GM19463 (cell line): ENCODE data around the gene THOC5.
"Not testable (repeated sequence)": the region's sequence is repeated elsewhere in the genome, so short reads cannot be mapped to it uniquely, and the experiment has no call there.

Experiments
- ATAC-seq: cut with Tn5 transposase; IDR thresholded peaks from one replicate; pipeline ENCODE4 v1.9.1; 2021; ENCODE audit warnings: mild to moderate bottlenecking, moderate library complexity; ENCODE audit not compliant: unreplicated experiment

Gene THOC5

DNA sequence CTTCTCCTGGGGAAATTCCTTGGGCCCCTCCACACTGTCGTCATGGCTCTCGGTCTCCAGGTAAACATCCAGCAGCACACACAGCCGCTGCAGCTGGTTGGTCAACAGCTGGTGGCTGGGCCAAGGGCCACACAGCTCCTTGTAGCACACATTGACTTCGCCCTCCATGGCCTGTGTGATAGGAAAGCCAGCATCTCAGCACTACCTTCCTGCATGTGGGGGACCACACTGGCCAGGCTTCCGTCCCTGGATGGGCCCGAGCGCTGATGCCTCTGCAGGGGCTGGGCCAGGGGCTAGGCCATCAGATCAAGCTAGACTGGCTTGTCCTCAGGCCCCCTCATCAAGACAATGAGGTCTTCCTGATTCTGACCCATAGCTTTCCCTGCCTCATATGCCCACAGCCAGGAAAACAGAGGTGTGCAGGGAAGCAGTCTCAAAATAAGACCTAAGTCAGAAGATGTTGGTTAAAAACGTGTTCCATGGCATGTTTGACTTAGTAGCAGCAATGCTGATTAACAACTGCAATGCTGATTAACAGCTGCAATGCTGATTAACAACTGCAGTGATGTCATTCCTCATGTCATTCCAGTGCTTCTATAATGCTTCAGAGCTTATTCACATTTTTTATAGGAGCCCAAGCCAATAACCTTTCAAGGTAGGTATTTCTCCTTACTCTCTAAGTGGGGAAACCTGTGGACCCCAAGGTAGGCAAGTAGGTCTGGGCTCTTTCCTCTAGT, 42.3 kb downstream of the THOC5 start:
- ATAC-seq, result no peak

DNA sequence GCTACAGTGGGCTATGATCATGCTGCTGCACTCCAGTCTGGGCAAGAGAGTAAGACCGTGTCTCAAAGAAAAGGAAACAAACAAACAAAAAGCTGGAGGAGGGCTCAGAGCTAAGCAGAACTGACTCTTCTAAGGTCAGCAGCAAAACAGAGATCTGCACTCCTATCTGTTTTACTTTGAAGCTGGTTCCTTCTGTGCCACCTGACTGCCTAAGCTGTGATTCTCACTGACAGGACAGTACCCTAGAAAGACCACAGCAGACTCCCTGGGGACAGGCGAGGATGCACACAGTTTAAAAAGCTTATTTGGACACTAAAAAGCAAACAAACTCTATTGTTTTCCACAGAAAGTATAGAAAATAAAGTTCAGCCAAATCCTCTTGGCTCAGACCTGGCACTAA, 43.0 kb downstream of the THOC5 start:
- ATAC-seq, result no peak

DNA sequence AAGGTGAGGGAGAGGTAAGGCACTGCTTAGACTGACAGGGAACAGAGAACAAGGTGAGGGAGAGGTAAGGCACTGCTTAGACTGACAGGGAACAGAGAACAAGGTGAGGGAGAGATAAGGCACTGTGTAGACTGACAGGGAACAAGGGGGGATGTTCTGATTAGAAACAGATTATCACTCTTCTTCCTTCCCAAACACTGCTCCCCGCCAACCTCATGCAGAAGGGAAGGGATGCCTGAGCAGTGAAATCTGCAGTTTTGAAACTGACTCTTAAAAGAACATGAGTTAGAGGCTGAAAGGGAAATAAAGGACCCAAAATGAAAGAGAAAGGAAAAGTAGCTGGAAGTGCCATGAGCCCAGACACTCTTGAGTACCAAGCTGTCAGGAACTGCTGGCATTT, 43.7 kb downstream of the THOC5 start:
- ATAC-seq, result no peak

DNA sequence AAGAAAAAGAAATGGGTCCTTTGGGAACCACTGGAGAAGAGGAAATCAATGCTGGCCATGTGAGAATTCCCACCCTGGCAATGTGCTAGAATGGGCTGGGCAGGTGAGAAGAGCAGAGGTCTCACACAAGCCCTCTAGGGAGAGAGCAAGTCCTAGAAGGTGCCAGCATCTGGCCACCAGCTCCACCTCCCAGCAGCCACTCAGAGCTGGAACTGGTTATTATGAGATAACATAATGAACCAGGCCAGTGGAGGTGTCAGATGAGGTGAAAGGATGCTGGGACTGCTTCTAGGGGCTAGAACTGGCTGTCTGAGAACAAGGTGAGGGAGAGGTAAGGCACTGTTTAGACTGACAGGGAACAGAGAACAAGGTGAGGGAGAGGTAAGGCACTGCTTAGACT, 44.3 kb downstream of the THOC5 start:
- no peak for ATAC-seq

DNA sequence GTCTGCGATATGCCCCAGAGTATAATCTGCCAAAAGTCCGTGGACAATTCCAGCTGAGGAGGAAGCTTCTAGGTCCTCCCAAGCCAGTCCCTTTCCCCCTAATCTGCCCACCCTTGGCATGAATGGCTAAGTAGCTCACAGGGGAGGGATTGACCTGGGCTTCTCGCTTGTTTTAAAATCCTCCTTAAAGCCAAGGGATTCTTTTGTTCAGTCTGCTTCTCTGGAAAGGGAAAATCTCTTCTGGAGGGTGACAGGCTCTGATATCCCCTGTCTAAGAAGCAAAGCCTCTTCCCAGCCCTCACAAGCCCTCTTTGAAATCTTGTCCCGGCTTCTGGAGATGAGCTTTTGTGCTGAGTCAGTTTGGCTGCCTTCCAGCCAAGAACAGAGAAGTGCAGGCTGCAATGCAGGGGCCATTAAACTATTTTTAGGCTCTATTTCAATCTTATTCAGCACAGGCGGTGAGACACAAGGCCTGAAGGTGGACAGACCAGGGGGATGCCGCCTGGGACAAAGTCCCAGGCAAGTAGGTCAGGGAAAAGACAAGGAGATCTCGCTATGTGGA, 49.7 kb downstream of the THOC5 start:
- ATAC-seq, result no peak

DNA sequence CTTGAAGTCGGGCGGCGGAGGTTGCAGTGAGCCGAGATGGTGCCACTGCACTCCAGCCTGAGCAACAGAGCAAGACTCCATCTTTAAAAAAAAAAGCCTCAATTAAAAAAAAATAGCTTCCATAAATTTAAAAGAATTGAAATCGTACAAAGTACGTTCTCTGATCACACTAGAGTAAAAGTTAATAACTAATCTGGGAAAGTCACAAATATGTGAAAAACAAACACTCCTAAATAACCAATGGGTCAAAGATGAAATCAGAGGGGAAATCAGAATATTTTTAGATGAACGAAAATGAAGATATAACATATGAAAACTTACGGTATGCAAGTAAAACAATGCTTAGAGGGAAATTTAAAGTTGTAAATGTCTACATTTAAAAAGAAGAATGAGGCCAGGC, 53.7 kb downstream of the THOC5 start:
- no peak for ATAC-seq

DNA sequence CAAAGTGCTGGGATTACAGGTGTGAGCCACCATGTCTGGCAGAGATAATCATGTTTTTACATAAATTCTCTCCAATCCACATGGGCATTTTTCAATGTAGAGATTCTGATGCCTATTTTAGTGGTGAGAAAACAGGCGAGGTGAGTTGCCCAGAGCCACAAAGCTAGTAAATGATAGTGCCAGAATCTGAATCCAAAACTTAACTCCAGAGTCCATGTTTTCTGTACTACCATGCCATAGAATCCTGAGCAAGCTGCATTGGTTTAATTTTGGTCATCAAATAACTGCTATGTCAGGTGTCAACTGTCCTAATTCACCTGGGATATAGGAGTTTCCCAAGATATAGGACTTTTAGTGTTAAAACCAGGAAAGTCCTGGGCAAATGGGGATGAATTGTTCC, 59.9 kb downstream of the THOC5 start:
- no peak for ATAC-seq

DNA sequence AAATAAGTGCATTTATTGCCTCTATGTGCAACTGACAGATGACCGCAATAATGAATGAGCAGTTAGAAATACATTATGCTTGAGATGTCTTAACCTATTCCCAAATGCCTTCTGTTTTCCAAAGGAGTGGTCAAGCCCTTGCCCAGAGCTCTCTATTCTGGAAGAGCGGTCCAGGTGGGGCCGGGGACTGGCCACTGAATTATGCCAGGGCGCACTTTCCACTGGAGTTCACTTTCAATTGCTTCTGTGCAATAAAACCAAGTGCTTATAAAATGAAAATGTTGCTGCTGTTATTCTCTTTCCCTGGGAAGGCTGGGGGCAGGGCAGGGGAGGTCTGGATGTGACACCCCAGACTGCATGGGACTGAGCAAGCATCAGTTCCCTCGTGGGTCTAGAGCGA, 62.5 kb downstream of the THOC5 start:
- no peak for ATAC-seq

DNA sequence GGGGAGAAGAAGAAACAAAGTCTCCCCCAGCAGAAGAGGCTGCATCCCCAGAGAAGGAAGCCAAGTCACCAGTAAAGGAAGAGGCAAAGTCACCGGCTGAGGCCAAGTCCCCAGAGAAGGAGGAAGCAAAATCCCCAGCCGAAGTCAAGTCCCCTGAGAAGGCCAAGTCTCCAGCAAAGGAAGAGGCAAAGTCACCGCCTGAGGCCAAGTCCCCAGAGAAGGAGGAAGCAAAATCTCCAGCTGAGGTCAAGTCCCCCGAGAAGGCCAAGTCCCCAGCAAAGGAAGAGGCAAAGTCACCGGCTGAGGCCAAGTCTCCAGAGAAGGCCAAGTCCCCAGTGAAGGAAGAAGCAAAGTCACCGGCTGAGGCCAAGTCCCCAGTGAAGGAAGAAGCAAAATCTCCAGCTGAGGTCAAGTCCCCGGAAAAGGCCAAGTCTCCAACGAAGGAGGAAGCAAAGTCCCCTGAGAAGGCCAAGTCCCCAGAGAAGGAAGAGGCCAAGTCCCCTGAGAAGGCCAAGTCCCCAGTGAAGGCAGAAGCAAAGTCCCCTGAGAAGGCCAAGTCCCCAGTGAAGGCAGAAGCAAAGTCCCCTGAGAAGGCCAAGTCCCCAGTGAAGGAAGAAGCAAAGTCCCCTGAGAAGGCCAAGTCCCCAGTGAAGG, 64.3 kb downstream of the THOC5 start:
- ATAC-seq, result not testable (repeated sequence)

DNA sequence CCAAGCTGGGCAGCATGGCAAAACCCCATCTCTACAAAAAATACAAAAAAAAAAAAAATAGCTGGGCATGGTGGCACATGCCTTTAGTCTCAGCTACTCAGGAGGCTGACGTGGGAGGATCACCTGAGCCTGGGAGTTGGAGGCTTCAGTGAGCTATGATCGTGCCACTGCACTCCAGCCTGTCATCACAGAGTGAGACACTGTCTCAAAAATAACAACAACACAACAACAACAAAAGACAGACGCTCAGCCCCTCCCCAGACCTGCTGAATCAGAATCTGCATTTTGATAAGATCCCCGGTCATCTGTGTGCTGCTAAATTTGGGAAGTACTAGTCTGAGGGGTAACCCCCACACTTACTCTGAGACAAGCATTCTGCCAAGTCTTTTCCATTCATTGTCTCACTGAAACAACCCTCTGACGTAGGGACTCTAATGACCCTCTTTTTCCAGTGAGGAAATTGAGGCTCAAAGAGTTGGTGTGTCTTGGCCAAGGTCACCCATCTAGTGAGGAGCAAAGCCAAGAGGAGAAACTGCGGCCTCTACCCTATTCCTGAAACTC, 66.1 kb downstream of the THOC5 start:
- ATAC-seq, result no peak

DNA sequence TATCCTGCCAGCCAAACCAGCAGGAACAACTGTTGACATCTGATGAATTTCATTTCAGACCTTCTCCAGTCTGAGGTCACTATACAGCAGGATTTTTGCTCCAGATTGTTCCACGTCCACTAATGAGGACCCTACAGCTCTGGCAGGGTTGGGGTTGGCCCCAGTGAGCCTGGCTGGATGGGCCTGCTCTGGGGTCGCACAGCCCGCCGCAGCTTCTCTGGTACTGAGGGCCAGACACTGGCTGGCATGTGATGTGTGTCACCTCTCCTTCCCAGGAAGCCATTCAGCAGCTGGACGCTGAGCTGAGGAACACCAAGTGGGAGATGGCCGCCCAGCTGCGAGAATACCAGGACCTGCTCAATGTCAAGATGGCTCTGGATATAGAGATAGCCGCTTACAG, 68.1 kb downstream of the THOC5 start:
- ATAC-seq, result no peak

DNA sequence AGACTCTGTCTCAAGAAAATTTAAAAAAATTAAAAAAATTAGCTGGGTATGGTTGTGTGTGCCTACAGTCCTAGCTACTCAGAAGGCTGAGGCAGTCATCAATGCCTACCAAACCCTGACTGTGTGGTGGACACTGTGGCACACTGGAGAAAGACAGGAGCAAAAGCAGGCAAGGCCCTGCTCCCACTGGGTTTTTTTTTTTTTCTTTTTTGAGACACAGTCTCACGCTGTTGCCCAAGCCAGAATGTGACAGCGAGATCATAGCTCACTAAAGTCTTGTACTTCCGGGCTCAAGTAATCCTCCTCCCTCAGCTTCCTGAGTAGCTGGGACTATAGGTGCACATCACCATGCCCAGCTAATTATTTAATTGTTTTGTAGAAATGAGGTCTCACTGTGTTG, 68.9 kb downstream of the THOC5 start:
- ATAC-seq, result no peak

DNA sequence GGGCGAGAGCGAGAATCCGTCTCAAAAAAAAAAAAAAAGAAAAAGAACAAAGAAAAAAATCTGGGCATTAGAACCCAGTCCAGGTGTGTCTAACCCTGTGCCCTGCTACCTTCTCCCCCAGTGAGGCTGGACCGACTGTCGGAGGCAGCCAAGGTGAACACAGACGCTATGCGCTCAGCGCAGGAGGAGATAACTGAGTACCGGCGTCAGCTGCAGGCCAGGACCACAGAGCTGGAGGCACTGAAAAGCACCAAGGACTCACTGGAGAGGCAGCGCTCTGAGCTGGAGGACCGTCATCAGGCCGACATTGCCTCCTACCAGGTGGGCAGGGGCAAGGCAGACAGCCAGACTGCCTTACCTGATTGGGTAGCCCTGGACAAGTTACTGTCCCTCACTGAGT, 70.3 kb downstream of the THOC5 start:
- no peak for ATAC-seq

DNA sequence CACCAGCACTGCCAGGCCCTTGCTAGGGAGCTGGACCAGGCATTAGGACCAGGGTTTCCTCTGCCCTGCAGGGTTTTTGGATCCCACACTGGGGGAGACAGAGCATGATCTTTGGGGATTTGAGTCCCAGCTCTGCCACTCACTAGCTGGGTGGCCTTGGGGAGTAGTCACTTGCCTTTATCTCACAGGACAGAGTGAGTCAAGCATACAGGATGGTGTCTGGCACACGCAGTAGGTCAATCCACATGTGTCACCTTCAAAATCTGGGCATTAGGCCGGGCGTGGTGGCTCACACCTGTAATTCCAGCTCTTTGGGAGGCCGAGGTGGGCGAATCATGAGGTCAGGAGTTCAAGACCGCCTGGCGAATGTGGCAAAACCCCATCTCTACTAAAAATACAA, 70.8 kb downstream of the THOC5 start:
- no peak for ATAC-seq

DNA sequence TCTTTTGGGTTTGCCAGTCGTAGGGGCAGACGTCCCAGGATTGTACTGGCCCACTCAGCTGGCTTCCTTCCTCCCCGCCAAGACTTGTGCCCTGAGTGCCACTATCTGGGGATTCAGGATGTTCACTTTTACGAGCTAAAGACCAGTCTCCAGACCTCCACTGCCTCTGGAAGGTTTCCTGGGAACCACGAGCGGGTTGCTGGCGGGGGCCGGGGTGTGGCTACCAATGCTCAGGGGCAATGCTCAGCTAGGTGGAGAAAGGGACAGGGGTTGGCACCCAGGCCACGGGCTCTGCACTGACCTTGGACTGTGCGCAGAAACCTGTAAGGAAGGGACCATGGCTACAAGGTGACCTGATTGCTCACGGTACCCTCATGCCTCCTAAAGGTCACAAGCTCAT, 71.3 kb downstream of the THOC5 start:
- ATAC-seq, result no peak

DNA sequence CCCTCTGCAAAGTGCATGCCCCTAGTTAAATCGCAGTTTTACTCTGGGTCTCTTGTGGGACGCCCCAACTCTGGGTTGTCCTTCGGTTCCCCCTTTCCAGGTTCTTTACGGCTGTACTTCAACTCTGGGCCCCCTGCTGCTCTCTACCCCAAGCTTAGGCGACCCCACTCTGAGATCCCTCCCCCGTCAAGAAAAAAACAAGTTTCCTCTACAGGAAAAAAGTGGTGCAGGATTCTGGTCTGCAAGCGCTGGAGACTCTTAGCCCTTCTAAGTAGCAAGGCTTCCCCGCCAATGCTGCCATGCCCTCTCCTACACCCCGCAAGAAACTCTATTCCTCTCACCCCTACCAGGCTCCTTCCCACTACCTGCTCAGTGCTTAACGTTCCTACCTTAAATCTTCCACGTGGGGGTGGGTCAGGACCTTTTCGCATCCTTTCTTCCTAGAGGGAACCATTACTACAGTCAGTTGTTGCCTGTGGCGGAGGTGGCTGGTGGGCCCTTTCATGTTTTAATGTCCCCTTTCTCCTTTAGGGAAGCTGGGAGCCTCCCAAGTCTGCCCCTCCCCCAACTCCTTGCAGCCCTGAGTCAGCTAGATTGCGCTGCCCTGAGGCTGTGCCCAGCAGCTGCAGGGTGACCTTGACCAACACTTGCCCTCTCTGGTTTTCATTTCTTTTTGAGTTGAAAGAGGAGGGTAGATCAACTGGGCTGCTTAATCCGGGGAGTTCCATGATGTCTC, 72.1 kb downstream of the THOC5 start:
- ATAC-seq, result no peak

DNA sequence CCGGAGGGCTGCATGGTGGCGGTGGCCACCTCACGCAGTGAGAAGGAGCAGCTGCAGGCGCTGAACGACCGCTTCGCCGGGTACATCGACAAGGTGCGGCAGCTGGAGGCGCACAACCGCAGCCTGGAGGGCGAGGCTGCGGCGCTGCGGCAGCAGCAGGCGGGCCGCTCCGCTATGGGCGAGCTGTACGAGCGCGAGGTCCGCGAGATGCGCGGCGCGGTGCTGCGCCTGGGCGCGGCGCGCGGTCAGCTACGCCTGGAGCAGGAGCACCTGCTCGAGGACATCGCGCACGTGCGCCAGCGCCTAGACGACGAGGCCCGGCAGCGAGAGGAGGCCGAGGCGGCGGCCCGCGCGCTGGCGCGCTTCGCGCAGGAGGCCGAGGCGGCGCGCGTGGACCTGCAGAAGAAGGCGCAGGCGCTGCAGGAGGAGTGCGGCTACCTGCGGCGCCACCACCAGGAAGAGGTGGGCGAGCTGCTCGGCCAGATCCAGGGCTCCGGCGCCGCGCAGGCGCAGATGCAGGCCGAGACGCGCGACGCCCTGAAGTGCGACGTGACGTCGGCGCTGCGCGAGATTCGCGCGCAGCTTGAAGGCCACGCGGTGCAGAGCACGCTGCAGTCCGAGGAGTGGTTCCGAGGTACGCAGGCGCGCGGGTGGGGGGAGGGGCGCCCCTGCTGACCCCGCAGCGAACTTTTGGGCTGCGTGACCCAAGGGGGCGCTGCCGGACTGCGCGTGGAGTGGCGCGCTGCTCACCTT, 72.9 kb downstream of the THOC5 start:
- ATAC-seq, result no peak

DNA sequence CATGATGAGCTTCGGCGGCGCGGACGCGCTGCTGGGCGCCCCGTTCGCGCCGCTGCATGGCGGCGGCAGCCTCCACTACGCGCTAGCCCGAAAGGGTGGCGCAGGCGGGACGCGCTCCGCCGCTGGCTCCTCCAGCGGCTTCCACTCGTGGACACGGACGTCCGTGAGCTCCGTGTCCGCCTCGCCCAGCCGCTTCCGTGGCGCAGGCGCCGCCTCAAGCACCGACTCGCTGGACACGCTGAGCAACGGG, 73.4 kb downstream of the THOC5 start:
- no peak for ATAC-seq

DNA sequence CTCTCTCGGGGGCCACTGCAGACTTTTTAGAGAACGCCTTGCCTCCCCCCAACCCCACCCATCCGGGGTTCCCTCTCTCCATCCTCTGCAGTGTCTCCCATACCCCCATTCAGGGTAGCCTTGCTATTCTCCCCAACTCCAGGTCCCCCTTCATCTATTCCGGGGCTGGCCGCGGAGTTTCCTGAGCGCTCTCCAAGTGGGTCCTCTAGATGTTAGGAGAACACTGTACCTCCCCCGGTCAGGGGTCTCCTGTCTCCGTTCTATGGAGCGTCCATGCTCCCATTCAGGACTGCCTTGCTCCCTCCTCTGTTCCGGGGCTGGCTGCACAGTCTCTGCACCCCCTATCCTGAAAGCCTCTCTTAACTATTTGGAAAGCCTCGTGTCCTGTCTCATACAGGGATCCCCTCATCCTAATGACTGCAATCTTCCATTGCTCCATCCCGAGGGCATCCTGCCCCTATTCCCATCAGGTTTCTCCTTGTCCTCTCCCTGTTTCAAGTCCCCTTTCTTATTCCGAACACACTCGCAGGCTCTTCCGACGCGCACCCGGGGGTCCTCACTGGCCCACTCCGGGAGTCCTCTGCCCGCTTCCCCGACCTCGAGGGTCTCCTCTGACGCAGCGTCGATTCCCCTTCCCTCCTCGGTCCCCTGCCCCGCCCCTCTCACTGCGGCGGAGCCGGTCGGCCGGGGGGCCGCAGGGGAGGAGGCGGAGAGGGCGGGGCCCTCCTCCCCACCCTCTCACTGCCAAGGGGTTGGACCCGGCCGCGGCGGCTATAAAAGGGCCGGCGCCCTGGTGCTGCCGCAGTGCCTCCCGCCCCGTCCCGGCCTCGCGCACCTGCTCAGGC, 73.9 kb downstream of the THOC5 start, which contains the start of gene NEFH:
Gene NEFH (plus strand): TSS at position 802 of the 845 bp plus-strand sequence. CDS start 45 bp downstream, outside the sequence.
- no peak for ATAC-seq
